Measurements from ENCODE around the gene RFX5. TPM values are rescaled to one million over a fixed set of nuclear protein-coding genes. Genes with fewer than 3 reads are reported as not detected.

Gene RFX5
- total and polyA plus RNA-seq, 9 of the 15 experiments (the other 6 are each of a cell fraction or from before 2014, with no cell fraction given), result 3.8 to 48.2 (median 32.2) TPM

DNA sequence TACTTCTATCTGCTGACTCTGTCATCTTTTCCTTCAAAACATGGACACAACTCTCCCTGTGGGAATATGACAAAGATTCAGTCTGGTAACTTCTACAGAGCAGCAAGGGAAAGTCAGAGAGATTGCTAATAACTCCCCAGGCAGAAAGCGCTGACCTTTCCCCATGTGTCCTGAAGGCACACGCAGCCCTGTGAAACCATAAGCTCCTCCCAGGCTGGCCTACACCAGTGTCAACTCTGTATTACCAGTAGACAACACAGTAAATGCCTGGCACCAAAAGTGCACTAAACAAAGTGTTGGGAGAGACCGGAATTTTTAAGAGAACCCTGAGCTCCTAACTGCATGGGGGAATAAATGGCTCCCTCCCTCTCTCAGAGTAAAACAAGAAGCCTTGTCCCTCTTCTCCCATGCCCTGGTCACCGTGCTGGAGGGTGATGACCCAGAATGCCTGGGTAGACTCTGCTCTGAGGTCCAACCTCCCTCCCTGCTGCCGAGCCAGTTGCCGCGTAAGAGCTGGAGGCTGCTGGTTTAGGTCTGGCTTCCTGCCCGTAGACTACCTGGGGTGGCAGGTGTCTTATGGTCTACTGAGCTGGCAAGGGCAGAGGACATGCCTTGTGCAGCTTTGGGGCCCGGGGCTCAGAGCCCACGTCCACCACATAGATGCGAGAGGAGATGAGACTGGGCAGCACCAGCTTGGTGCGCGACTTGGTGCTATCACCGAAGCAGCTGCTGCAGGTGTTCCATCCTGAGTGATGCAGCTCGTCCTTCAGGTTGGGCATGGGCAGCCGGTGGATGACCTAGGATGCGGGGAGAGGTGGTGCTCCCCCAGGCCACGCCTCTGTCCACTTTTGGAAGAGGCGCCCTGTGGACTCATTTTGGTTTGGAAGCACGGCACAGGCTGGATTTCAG lies 21.6 kb upstream of the RFX5 start (continued):
- TF ChIP-seq RBBP5 (IDR thresholded peaks at IDR 0.05; ENCODE audit: borderline replicate concordance, insufficient read depth, low read length, poor library complexity, severe bottlenecking), result no peak

DNA sequence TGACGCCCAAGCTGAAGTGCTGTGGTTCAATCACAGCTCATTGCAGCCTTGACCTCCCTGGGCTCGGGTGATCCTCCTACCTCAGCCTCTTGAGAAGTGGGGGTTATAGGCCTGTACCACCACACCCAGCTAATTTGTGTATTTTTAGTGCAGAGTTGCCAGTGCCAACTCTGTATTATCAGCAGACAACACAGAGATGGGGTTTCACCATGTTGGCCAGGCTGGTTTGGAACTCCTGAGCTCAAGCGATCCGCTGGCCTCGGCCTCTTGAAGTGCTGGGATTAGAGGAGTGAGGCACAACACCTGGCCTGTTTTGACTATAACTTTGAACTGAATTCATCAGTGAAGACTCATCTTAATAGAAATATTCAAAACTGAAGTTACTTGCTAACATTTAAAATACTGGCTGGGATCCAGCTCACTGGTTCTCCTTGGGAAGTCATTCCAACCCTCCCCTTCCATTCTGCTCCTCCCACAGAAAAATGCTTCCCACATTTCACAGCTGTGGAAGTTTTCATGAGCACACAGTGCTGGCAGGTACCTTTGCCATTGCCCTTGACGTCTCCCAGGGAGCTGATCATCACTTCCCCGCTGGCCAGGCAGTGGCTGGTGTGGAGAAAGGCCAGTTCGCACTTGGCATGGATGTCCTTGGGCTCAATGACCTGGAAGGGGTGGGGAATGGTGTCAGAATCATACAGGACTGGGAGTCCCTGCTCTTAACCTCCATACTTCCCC lies 20.8 kb upstream of the RFX5 start:
- Histone ChIP-seq H3K27ac (ENCODE audit: extremely low read depth, low read depth, low read length) (no peak overlapping the region), H3K9me3 (replicated peaks; ENCODE audit: control insufficient read depth, insufficient read depth, low read depth, low read length) (0 out of 2 replicates have a peak, but pooled peaks cover 2% of the 10 kb centered on the region), H4K20me1 (replicated peaks; ENCODE audit: control insufficient read depth, insufficient read depth, low read length) (no peaks in the 10 kb centered on the region), H2AFZ (ENCODE audit: low read depth, low read length) (no peak overlapping the region), H3K4me1 (replicated peaks in 1 of 2; ENCODE audit: control insufficient read depth in 2 of 2, insufficient read depth in 2 of 2, low read length in 2 of 2) (peaks cover 26 to 42% of the 10 kb centered on the region in 2 experiments), H3K9ac (ENCODE audit: insufficient read depth in 1 of 2, low read depth in 2 of 2, low read length in 2 of 2) (peak overlapping the region in 1 of 2 experiments; percentile 64; a peak in 1 of 4 replicates), H3K9me1 (ENCODE audit: control insufficient read depth, insufficient read depth, low read length) (no peaks in the 10 kb centered on the region), H3K79me2 (ENCODE audit: control insufficient read depth, insufficient read depth, low read length) (peaks cover 16% of the 10 kb centered on the region), H3K4me3 (no peak overlapping the region), H3K36me3 (ENCODE audit: control insufficient read depth, insufficient read depth, low read length) (peaks cover 39% of the 10 kb centered on the region; the same call in 2 of the 3 replicates), H3K27me3 (ENCODE audit: control insufficient read depth in 2 of 2, insufficient read depth in 2 of 2, low read length in 2 of 2) (no peaks in the 10 kb centered on the region), H3K4me2 (ENCODE audit: insufficient read depth, low read length) (no peak overlapping the region)
- ChIA-PET CTCF (ENCODE audit: low intra/inter-chr PET ratio) (no interaction called here), POLR2A (interaction anchor here (0.6 to 1.4 kb wide), 6 partner anchors 16 to 86 kb away, joined by 3 to 6 read pairs (median 4); partner anchors contain the start of gene PI4KB)
- no peak for ATAC-seq
- 79% methylated on average over 8 of the region's 8 CpGs for WGBS (ENCODE audit: insufficient coverage, low coverage, missing lambda C conversion rate)
- in situ Hi-C loops (cut with MboI) (no loop called here), intact Hi-C loops (cut with micrococcal nuclease) (no loop called here)
- BruUV-seq (replicated peaks), result no TSS peak
- DNase-seq (ENCODE audit: extremely low read depth in 1 of 4, low spot score in 3 of 4), result no peak
- FAIRE-seq, result no peak
- no peak for TF ChIP-seq PCBP2 (IDR thresholded peaks at IDR 0.05; ENCODE audit: low read depth, low read length, poor library complexity, severe bottlenecking)
- TF ChIP-seq SRSF3 (IDR thresholded peaks at IDR 0.05; ENCODE audit: insufficient read depth, low read length), result no peak
- no peak for TF ChIP-seq GATAD2A (IDR thresholded peaks at IDR 0.05)
- TF ChIP-seq GTF2A2 (tag; IDR thresholded peaks at IDR 0.05), result no peak
- TF ChIP-seq ZNF23 (CRISPR knock-in tag; IDR thresholded peaks at IDR 0.05), result no peak
- TF ChIP-seq NELFE (IDR thresholded peaks at IDR 0.05; ENCODE audit: insufficient read depth, insufficient read length), result no peak
- no peak for TF ChIP-seq PRPF4 (IDR thresholded peaks at IDR 0.05; ENCODE audit: insufficient read depth, low read depth, low read length, poor library complexity, severe bottlenecking)
- TF ChIP-seq PRMT5 (CRISPR knock-in tag; IDR thresholded peaks at IDR 0.05), result no peak
- TF ChIP-seq FOXP1 (CRISPR knock-in tag; IDR thresholded peaks at IDR 0.05), result no peak
- TF ChIP-seq, protein P1, sequence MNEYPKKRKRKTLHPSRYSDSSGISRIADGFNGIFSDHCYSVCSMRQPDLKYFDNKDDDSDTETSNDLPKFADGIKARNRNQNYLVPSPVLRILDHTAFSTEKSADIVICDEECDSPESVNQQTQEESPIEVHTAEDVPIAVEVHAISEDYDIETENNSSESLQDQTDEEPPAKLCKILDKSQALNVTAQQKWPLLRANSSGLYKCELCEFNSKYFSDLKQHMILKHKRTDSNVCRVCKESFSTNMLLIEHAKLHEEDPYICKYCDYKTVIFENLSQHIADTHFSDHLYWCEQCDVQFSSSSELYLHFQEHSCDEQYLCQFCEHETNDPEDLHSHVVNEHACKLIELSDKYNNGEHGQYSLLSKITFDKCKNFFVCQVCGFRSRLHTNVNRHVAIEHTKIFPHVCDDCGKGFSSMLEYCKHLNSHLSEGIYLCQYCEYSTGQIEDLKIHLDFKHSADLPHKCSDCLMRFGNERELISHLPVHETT (CRISPR knock-in tag; conservative IDR thresholded peaks at IDR 0.05 in 1 of 2, IDR thresholded peaks at IDR 0.05 in 1 of 2), result no peak
- no peak for TF ChIP-seq ETV1 (tag; conservative IDR thresholded peaks at IDR 0.05; ENCODE audit: low read depth)
- TF ChIP-seq BHLHE40 (IDR thresholded peaks at IDR 0.05; ENCODE audit: low read length), result no peak
- no peak for TF ChIP-seq FOXJ3 (CRISPR knock-in tag; IDR thresholded peaks at IDR 0.05)
- no peak for TF ChIP-seq ZNF146 (CRISPR knock-in tag; IDR thresholded peaks at IDR 0.05; ENCODE audit: unreplicated experiment)
- no peak for TF ChIP-seq VEZF1 (CRISPR knock-in tag; IDR thresholded peaks at IDR 0.05)

Measured in K562 (cell line).